ENCODE measurements around the gene PCBD1. TPM values are rescaled to one million over a fixed set of nuclear protein-coding genes. Genes with fewer than 3 reads are reported as not detected.

PCBD1 gene
- total RNA-seq, 1 donor: 40.4 TPM

DNA sequence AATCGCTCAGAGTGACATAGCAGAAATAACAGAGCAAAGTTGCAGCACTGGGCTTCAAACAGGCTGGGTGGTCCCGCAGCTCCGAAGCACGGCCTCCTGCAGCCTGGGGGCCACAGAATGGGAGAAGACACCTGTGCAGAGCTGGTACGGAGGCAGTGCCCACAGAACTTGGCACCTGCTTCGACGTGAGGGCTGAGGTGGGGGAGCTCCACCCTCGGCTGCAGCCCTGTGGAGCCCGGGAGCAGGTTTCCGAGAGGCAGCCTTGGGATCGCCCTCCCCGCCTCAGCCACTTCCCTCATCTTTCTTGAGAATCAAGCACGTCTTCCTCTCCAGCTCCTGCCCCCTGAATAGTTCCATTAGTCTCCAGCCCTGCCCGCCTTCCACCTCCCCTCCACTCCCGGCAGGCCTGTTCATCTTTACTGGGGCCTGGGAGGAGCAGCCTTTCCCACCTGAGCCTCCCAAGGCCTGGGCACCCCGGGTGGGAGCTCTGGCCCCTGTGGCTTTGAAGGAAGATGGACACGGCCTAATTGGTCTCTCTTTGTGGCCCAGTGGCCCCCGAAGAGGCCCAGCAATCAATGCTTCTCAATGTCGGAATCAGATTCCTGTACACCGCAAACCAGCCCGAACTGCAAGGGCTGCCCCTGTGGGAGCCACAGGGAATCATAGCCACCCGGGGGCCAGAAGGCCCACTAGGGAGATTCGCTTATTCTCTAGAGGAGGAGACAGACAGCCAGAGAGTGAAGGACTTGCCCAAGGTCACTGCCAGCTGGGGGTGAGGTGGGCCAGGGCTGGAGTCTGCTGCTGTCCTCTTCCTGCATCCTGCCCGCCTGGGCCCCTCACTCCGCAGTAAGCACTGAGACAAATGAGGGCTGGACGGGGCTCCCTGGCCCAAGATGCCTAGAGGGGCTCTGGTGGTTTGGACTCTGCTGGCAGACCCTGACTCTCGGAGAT lies 17.0 kb upstream of the PCBD1 start:
- no peak for DNase-seq (ENCODE audit: low read depth in 2 of 3, low spot score in 2 of 3)

DNA sequence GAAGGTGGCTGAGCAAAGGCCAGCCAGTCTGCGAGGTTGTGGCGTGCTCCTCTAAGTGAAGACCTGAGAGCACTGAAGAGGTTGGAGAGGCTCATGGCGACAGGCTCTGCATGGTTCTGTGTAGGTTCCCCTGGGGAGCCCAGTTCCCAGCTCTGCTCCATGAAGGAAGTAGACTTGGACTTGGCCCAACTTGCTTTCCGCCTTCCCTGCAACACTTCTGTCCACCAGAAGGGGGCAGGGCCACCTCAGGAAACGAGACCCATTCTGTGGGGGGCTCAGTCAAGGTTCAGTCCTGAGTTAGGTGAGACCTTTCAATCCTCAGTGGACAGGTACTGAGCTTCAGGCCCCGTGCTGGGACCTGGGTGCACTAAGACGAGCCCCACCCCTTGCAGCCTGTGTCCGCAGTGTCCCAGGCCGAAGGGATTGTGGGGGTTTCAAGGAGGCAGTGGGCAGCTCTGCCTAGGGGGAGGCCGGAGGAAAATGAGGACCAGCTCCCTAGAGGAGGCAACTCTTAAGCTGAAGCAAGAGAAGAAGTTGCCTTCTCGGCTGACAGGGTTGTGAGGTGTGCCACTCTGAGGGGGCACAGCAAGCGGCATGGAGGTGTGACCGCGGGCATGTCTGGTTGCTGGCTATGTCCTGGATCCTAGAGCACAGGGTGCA lies 15.0 kb upstream of the PCBD1 start:
- peak in 2 of 3 donors; percentile 33 to 50 for DNase-seq (ENCODE audit: low read depth in 2 of 3, low spot score in 2 of 3)

DNA sequence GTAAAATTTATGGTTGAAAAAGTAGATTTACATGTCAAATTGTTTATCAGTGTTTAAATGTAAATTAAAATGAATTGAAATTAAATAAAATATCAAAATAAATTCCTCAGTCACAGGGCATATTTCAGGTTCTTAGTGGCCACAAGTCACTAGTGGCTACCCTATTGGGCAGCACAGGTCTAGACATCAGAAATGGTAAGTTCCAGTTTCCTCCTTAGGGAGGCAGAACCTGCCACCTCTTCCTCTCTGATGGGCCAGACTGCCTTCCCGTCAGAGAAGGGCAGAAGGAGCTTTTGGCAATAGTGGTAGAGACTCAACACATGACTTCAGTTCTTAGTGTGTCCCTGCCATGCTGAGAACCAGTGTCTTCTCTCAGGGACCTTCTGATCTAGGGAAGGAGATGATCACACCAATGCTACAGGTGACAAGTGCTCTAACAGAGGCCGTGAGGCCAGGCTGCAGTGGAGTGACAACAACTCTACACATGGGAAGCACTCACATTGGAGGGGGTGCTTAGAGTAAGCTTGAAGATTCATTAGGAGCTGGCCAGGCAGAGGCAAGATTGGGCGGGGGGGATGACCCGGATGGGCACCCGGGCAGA lies 14.4 kb upstream of the PCBD1 start:
- no peak for DNase-seq (ENCODE audit: low read depth in 2 of 3, low spot score in 2 of 3)

- no peak for DNase-seq (ENCODE audit: low read depth in 2 of 3, low spot score in 2 of 3)
These were observed 13.0 kb upstream of the PCBD1 start for GRCh38 chr10:70901276-70901878.

- no peak for DNase-seq (ENCODE audit: low read depth in 2 of 3, low spot score in 2 of 3)
These were observed 10.7 kb upstream of the PCBD1 start for GRCh38 chr10:70899096-70899495.

GRCh38 chr10:70898687-70899086 lies 10.3 kb upstream of the PCBD1 start:
- DNase-seq (ENCODE audit: low read depth in 2 of 3, low spot score in 2 of 3): no peak

GRCh38 chr10:70896551-70896950 lies 8.2 kb upstream of the PCBD1 start:
- DNase-seq (ENCODE audit: low read depth in 2 of 3, low spot score in 2 of 3): no peak

GRCh38 chr10:70894416-70894815 lies 6.1 kb upstream of the PCBD1 start:
- DNase-seq (ENCODE audit: low read depth in 2 of 3, low spot score in 2 of 3): no peak

DNA sequence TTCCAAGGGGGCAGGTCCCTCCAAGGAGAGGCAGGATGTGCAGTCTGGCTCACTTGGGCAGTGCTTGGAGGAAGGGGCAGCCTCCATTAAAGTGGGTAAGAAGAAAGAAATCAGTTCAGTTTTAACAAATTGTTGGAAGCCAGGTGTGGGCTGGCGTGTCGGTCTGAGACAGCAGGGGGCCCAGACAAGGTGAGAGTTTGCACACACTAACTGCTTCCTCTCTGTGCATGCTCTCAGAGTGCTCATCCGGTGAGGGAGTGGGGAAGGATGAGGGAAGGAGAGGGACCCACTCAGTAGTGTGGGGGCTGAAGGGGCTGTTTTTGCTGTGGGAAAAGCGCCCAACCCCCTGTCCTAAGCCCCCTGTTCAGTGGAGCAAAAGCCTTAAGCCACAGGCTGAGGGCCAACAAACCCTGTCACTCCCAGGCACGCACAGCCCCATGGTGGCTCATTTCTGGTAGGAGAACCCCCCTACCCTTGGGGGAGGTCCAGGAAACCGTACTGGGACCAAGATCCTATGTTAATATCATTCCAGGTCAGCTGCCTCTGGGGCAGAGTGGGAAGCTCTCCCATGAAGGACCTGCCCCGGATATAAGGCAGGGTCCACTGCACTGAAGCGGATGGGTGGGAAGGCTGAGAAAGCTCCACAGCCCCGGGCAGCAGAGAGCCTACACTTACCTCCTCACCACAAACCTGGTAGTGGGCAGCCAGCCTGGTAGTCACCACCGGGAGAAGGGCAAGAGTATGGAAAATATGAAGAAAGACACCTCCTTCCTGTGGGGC lies 5.1 kb upstream of the PCBD1 start:
- DNase-seq (ENCODE audit: low read depth in 2 of 3, low spot score in 2 of 3): no peak

DNA sequence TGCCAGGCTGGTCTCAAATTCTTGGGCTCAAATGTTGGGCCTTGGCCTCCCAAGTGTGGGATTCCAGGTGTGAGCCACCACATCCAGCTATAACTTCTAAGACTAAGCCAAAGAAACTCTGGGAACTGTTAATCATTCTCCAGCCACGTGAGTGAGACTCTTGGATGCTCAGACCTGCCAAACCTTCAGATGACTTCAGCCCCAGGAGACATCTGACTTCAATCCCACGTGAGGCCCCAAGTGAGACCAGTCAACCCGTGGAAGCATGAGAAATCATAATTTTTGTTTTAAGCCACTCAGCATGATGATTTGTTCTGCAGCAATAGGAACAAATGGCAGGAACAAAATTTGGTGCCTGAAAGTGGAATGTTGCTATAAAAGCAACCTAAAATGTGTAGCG lies 4.3 kb upstream of the PCBD1 start:
- DNase-seq (ENCODE audit: low read depth in 2 of 3, low spot score in 2 of 3): no peak

DNA sequence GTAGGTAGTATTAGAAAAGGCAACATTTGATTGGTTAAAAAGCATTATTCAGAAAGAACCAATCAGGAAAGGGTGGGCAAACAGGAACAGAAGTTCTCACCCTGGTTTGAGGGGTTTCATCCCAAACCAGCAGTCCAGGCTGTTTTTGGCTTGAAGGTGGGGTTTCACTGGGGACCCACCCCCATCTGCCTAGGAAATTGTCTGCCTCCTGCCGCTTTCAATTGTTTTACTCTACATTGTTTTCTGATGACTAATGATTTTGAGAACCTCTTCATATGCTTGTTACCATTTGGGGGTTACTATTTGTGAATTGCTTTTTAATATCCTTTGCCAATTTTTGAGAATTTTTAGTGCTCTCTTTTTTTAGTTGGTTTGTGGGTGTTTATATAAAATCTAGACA lies 3.3 kb upstream of the PCBD1 start:
- DNase-seq (ENCODE audit: low read depth in 2 of 3, low spot score in 2 of 3): no peak

GRCh38 chr10:70890917-70891431 lies 2.6 kb upstream of the PCBD1 start:
- DNase-seq (ENCODE audit: low read depth in 2 of 3, low spot score in 2 of 3): no peak

- DNase-seq (ENCODE audit: low read depth in 2 of 3, low spot score in 2 of 3): no peak
These were observed 926 bp upstream of the PCBD1 start for GRCh38 chr10:70889291-70889690.

- no peak for DNase-seq (ENCODE audit: low read depth in 2 of 3, low spot score in 2 of 3)
These were observed 1.3 kb downstream of the PCBD1 start for GRCh38 chr10:70886921-70887665.

DNA sequence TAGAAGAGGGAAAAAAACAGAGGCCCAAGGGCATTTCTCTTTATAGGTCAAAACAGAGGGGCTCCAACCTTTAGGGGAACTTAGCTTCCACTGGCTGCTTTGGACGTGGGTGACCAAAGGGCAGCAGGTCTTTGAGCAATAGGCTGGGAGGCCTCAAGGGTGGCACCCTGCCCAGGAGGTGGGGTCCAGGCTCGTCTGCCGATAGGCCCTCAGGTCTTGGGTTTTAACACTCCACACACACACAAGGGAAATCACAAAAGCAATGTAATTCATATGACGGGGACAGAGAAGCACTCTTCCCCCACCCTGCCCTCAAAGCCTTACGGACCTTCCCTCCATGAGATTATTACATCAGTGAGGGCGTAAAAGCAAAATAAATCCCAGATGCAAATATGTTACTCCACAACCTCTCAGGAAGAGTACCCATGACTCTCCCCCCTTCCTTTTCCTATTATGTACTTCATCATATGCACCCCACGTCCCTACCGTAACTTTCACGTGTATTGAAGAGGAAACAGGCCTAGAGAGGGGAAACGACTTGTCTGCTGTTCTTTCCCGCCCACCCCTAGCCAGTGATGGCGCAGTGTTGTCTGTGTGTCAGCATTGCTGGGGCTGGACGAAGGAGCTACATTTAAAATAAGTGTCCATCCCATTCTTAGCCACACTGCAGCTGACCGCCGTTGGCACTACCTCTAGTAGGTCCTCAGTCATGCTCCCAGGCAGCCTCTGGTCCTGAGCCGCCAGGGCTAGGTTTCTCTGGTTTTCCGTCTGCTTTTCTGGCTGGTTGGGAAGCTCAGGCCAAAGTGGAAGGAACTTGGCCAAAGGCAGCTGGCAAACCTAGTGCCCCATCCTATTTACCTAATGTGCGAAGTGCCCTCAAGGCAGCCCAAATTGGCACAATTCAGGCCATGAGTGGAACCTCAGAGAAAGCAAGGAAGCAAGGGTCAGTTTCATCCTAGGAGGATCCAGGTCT lies 2.1 kb downstream of the PCBD1 start:
- DNase-seq (ENCODE audit: low read depth in 2 of 3, low spot score in 2 of 3): peak in 1 of 3 donors; percentile 15

DNA sequence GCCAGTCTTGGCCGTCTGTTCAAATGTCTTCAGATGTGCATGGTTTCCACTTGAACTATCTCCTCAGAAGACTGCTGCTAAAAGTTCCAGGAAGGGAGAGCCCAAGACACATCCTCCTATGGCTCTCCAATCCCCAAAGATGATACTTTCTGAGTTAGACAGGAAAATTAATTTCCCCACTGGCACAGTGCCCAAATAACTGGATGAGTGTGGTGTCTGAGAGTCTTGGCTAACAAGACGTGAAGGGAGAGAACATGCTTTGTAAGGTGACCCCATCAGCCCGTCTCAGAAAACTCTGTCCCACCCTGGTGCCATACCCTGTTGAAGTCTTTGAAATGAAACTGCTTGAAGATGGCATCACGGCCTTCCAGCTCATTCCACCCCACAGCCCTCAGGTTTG lies 2.9 kb downstream of the PCBD1 start:
- DNase-seq (ENCODE audit: low read depth in 2 of 3, low spot score in 2 of 3): no peak

DNA sequence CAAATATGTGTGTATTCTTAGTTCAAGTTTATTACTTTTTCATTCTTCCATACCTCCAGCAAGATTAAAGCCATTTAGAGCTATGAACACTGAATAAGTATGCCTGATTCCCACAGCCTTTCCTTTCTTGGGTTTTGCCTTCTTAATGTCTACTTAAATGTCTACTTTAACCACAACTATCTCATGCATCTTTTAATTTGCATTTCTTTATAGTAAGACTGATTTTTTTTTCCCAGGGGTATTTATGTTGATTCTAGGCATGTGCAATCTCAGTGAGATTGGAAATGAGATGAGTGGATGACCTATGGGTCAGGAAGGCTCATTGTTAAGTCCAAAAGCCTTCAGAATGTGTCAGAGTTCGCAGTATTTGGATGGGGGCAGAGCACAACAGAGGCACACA lies 3.6 kb downstream of the PCBD1 start:
- DNase-seq (ENCODE audit: low read depth in 2 of 3, low spot score in 2 of 3): no peak

- DNase-seq (ENCODE audit: low read depth in 2 of 3, low spot score in 2 of 3): peak; percentile 40 to 89 (median 76)
These were observed 8.3 kb downstream of the PCBD1 start for GRCh38 chr10:70880077-70880534.

Measured in hematopoietic multipotent progenitor cell (in vitro differentiated cells).